Duodenal mucosa (tissue), 2 donors: Measurements from ENCODE around the gene UBE2D4.
"Not testable (repeated sequence)": the region's sequence is repeated elsewhere in the genome, so short reads cannot be mapped to it uniquely, and the experiment has no call there.

ENCODE experiments used
- H3K27ac ChIP-seq: one replicate; pipeline ENCODE4 v1.7.0; 2013; ENCODE audit warnings: low read depth, low read length
- H3K27me3 ChIP-seq, 2 donors: one replicate each; pipeline ENCODE4 v1.7.0; 2013; ENCODE audit warnings: low read length in 2 of 2, control low read depth in 1 of 2; ENCODE audit not compliant: insufficient read depth in 2 of 2, control insufficient read depth in 1 of 2
- H3K36me3 ChIP-seq, 2 donors: one replicate each; pipeline ENCODE4 v1.7.0; 2013; ENCODE audit warnings: low read length in 2 of 2, control low read depth in 1 of 2; ENCODE audit not compliant: insufficient read depth in 2 of 2, control insufficient read depth in 1 of 2
- H3K4me1 ChIP-seq, 2 donors: one replicate each; pipeline ENCODE4 v1.7.0; 2013; ENCODE audit warnings: low read length in 2 of 2, control low read depth in 1 of 2; ENCODE audit not compliant: insufficient read depth in 2 of 2, control insufficient read depth in 1 of 2
- H3K4me3 ChIP-seq, 2 donors: one replicate each; pipeline ENCODE4 v1.7.0; 2013; ENCODE audit warnings: low read length in 2 of 2, low read depth in 1 of 2
- H3K9ac ChIP-seq, 2 donors: one replicate each; pipeline ENCODE4 v1.7.0; 2013; ENCODE audit warnings: low read length in 2 of 2, low read depth in 1 of 2
- H3K9me3 ChIP-seq, 2 donors: one replicate each; pipeline ENCODE4 v1.7.0; 2013; ENCODE audit warnings: low read length in 2 of 2, control low read depth in 1 of 2; ENCODE audit not compliant: control insufficient read depth in 1 of 2

Gene UBE2D4

DNA sequence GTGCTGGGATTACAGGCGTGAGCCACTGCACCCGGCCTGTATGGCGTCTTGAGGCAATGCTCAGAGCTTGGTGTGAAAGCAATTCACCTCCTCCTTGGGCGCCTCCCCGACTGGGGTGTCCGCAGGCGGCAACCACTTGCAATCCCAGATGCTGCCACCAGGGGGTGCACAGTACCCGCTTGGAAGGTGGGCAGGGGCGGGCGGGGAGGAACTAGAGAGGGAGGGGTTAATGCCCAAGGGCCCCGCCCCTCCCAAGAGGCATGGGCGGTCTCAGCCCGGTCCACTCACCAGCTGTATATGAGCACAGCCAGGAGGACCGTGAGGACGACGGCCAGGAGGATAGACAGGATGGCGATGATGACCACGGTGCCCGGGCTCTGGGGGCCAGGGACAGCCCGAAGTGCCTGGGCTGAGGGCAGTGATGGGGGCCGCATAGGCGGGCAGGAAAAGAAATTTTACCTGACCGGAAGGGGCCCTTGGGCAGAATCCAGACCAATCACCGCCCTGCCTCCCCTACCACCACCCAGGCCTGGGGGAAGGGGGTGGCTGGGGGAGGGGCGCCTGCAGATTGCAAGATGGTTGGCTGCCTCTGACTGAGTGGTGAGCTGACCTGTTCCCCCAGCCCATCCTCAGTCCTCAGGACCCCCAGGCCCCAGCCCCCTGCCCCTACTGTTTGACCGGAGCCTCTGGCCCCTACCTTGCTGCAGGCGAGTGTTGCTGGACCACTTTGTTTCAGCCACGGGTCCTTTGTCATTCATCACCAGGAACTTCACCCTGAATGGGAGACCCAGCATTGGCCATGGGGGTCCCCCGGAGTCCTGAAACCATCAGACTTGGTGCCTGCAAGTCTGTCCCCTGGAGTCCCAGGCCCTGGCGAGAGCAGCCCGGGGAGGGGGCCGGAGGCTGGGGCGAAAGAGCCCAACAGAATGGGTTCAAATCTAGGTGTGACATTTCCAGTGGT, 59.9 kb downstream of the UBE2D4 start:
- not testable (repeated sequence) for H3K4me3 ChIP-seq, H3K27ac ChIP-seq, H3K9ac ChIP-seq, H3K36me3 ChIP-seq, H3K4me1 ChIP-seq, H3K27me3 ChIP-seq, H3K9me3 ChIP-seq

- H3K9me3 ChIP-seq, H3K36me3 ChIP-seq, H3K4me3 ChIP-seq, H3K9ac ChIP-seq, H3K27me3 ChIP-seq, H3K4me1 ChIP-seq, H3K27ac ChIP-seq: not testable (repeated sequence)
These were observed 61.2 kb downstream of the UBE2D4 start for GRCh38 chr7:43987476-43987875.

DNA sequence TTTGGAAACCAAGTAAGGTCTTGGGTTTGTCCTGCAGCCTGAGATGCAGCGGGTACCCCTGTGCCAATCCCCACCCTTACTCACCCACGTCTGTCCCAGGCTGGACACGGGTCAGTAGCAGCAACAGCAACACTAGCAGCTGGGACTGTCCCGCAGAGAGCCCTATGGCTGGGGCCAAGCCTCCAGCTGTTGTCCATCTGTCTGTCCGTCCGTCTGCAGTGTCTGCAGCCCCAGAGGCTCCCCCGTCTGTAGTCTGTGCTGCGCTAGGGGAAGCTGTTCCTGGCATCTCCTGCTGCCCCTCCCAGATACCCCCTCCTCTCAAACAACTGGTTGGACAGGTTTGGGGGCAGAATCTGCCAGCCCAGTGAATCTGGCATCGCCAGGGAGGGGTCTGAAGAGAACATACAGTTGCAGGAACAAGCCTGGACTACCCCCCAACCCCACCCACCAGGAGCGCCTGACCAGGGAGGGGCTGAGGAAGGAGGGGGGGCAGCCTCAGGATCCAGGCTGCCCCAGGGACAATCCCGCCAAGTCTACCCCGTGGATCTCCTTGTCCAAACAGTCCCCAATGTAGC, 63.9 kb downstream of the UBE2D4 start:
- not testable (repeated sequence) for H3K9ac ChIP-seq, H3K4me1 ChIP-seq, H3K27me3 ChIP-seq, H3K27ac ChIP-seq, H3K9me3 ChIP-seq, H3K36me3 ChIP-seq, H3K4me3 ChIP-seq

DNA sequence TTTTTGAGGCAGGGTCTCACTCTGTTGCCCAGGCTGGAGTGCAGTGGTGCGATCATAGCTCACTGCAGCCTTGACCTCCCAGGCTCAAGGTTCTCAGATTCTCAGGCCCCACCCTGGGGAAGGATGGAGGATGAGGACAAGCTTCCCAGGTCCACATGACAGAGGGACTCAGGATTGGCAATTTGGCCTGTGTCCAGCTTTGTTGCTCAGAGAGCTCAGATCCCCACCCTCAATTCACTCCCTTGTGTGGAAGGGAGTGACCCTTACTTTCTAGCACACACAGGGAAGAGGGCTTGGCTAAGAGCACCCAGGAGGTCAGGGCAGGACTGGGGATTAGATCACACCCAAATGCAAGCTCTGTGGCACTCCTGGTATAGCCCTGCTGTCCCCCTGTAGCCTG, 64.6 kb downstream of the UBE2D4 start:
- not testable (repeated sequence) for H3K4me3 ChIP-seq, H3K9ac ChIP-seq, H3K36me3 ChIP-seq, H3K27ac ChIP-seq, H3K9me3 ChIP-seq, H3K27me3 ChIP-seq, H3K4me1 ChIP-seq

DNA sequence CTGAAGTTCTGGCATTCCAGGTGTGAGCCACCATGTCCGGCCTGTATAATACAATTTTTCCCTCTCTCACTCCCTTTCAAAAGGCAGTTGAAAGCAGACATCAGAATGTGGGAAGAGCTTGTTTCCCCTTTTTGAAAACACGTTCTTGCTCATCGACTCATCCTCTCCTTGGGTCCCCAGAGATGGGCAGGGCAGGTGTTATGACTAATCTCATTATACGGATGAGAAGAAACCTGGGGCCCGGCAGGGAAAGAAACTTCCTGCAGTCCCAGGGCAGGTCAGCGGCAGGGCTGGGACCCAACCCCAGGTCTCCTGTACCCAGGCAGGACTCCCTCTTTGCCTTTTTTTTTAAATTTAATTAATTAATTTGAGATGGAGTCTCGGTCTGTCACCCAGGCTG, 66.7 kb downstream of the UBE2D4 start:
- not testable (repeated sequence) for H3K9me3 ChIP-seq, H3K27me3 ChIP-seq, H3K4me3 ChIP-seq, H3K27ac ChIP-seq, H3K36me3 ChIP-seq, H3K9ac ChIP-seq, H3K4me1 ChIP-seq

DNA sequence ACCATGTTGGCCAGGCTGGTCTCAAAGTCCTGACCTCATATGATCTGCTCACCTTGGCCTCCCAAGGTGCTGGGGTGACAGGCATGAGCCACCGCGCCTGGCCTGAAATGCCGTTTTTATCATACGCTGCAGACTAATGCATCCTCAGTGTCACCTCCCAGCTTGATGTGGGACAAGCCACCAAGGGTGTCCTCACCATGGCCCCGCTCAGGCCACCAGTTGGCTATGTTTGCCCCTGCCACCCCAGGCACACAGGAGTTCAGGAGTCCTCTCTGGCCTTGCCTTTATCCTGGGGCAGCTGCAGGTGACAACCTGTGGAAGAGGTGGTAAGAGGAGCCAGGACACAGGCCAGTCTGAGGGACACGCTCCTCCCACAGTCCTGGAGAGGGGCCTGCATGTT, 68.4 kb downstream of the UBE2D4 start:
- H3K9me3 ChIP-seq, H3K4me3 ChIP-seq, H3K27ac ChIP-seq, H3K9ac ChIP-seq, H3K4me1 ChIP-seq, H3K27me3 ChIP-seq, H3K36me3 ChIP-seq: not testable (repeated sequence)

DNA sequence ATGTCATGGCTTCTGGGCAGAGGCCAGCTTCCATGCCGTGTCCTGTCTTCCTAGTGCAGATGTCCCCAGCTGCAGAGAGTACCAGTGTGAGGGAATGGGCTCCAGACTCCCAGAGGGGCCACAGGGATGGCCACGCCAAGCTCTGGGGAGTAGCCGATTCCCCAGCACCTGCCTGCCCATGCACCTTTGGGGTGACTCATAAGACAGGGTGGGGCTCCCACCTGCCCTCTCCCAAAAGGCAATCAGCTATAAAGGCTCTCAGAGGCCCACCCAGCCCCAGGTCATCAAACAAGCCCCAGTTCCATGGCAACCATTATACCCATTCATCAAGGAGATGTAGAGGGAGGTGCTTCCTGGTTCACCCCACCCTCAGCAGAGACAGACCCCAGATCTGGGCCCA, 71.3 kb downstream of the UBE2D4 start, which contains the start of gene SPDYE1:
Gene SPDYE1, plus strand, starts transcription at position 366 of the 400 bp plus-strand sequence. CDS start 2,053 bp downstream, outside the sequence.
- H3K4me1 ChIP-seq, H3K36me3 ChIP-seq, H3K27ac ChIP-seq, H3K9ac ChIP-seq, H3K4me3 ChIP-seq, H3K9me3 ChIP-seq, H3K27me3 ChIP-seq: not testable (repeated sequence)
